GM20431 (cell line): ENCODE results near the gene ASPG.
"Not testable (repeated sequence)": the region's sequence is repeated elsewhere in the genome, so short reads cannot be mapped to it uniquely, and the experiment has no call there.

Source experiments
- in situ Hi-C: fragments of 300-500 bp; cut with MseI, MboI; formaldehyde crosslinking; loops from one replicate; pipeline ENCODE4 v1.15.0; 2020; ENCODE audit warnings: low sequenced_read_pairs; ENCODE audit not compliant: unreplicated experiment

The ASPG gene

GRCh38 chr14:104142946-104143470, 57.5 kb downstream of the ASPG start:
- in situ Hi-C loops: no loop called here

- in situ Hi-C loops: no loop called here
These were observed 58.3 kb downstream of the ASPG start for GRCh38 chr14:104143521-104144452.

GRCh38 chr14:104144453-104144790, 58.9 kb downstream of the ASPG start:
- in situ Hi-C loops: no loop called here

- in situ Hi-C loops: no loop called here
These were observed 59.7 kb downstream of the ASPG start for GRCh38 chr14:104144911-104145825.

- in situ Hi-C loops: no loop called here
These were observed 60.5 kb downstream of the ASPG start for GRCh38 chr14:104145826-104146601.

GRCh38 chr14:104146651-104147345, 61.3 kb downstream of the ASPG start:
- in situ Hi-C loops: no loop called here

- in situ Hi-C loops: no loop called here
These were observed 62.0 kb downstream of the ASPG start for GRCh38 chr14:104147346-104148125.

- in situ Hi-C loops: no loop called here
These were observed 63.2 kb downstream of the ASPG start for GRCh38 chr14:104148433-104149277.

- in situ Hi-C loops: no loop called here
These were observed 63.7 kb downstream of the ASPG start for GRCh38 chr14:104149278-104149595.

GRCh38 chr14:104149617-104150135, 64.2 kb downstream of the ASPG start:
- in situ Hi-C loops: no loop called here

GRCh38 chr14:104150136-104151025, 64.9 kb downstream of the ASPG start:
- in situ Hi-C loops: no loop called here

- in situ Hi-C loops: no loop called here
These were observed 65.5 kb downstream of the ASPG start for GRCh38 chr14:104151026-104151381.

GRCh38 chr14:104151566-104152245, 66.2 kb downstream of the ASPG start:
- in situ Hi-C loops: no loop called here

- in situ Hi-C loops: no loop called here
These were observed 66.7 kb downstream of the ASPG start for GRCh38 chr14:104152246-104152575.

GRCh38 chr14:104152686-104153393, 67.3 kb downstream of the ASPG start:
- in situ Hi-C loops: no loop called here

GRCh38 chr14:104153394-104153755, 67.9 kb downstream of the ASPG start:
- in situ Hi-C loops: not testable (repeated sequence)
